Activated CD8-positive, alpha-beta memory T cell treated with anti-CD3 and anti-CD28 coated beads for 36 hours (primary cell): ENCODE data around the gene RNF31. TPM values are rescaled to one million over a fixed set of nuclear protein-coding genes. Genes with fewer than 3 reads are reported as not detected.

Source experiments
- total RNA-seq, 2 experiments: library from RNA; stranded (reverse); gene quantifications; one replicate each; pipeline ENCODE4 v1.2.3, GENCODE V29; 2021

The RNF31 gene
- total RNA-seq, 2 experiments from 2014 or later = 75.5 to 80.8 TPM

Other genes with a start within 250 kb of the RNF31 start
- 10 to 100 TPM; 20.8 to 22.5 TPM for gene DHRS4, start 193.7 kb upstream of the RNF31 start, total RNA-seq
- 10 to 100 TPM; 19.8 to 21.6 TPM for gene DHRS4L2, start 158.6 kb upstream of the RNF31 start, total RNA-seq
- 1 to 10 TPM; 1.2 to 1.5 TPM for gene CARMIL3, start 95.5 kb upstream of the RNF31 start, total RNA-seq
- gene CPNE6, start 75.9 kb upstream of the RNF31 start, total RNA-seq = not detected
- gene PCK2, start 53.2 kb upstream of the RNF31 start, total RNA-seq = 100 to 1,000 TPM; 118 to 125 TPM
- 10 to 100 TPM; 60.3 to 69.1 TPM for gene DCAF11, start 32.7 kb upstream of the RNF31 start, total RNA-seq
- 1 to 10 TPM; 1.1 to 1.7 TPM for gene NRL, start 32.5 kb upstream of the RNF31 start, total RNA-seq
- gene FITM1, start 16.8 kb upstream of the RNF31 start, total RNA-seq = under 1 TPM; 0.31 to 0.46 TPM
- 100 to 1,000 TPM; 334 to 335 TPM for gene PSME1, start 11.3 kb upstream of the RNF31 start, total RNA-seq
- 10 to 100 TPM; 38.5 to 38.9 TPM for gene EMC9, start 5.9 kb upstream of the RNF31 start, total RNA-seq
- 100 to 1,000 TPM; 381 to 388 TPM for gene PSME2, start 888 bp upstream of the RNF31 start, total RNA-seq
- gene IRF9, start 13.8 kb downstream of the RNF31 start, total RNA-seq = 10 to 100 TPM; 52.4 to 54.5 TPM
- 10 to 100 TPM; 27.5 to 31.3 TPM for gene REC8, start 24.6 kb downstream of the RNF31 start, total RNA-seq
- gene IPO4, start 41.3 kb downstream of the RNF31 start, total RNA-seq = 100 to 1,000 TPM; 166 to 168 TPM
- 10 to 100 TPM; 30.6 to 30.7 TPM for gene TM9SF1, start 47.9 kb downstream of the RNF31 start, total RNA-seq
- under 1 TPM; 0.27 TPM for gene TSSK4, start 58.2 kb downstream of the RNF31 start, total RNA-seq
- 10 to 100 TPM; 73.7 to 75.8 TPM for gene CHMP4A, start 66.0 kb downstream of the RNF31 start, total RNA-seq
- 10 to 100 TPM; 14.9 to 17.4 TPM for gene MDP1, start 68.6 kb downstream of the RNF31 start, total RNA-seq
- gene NEDD8, start 84.9 kb downstream of the RNF31 start, total RNA-seq = 100 to 1,000 TPM; 220 to 231 TPM
- 10 to 100 TPM; 39.9 to 45.7 TPM for gene GMPR2, start 85.4 kb downstream of the RNF31 start, total RNA-seq
- gene TINF2, start 95.1 kb downstream of the RNF31 start, total RNA-seq = 10 to 100 TPM; 82.1 to 93.1 TPM
- gene TGM1, start 115.7 kb downstream of the RNF31 start, total RNA-seq = 1 to 10 TPM; 2.6 to 3.2 TPM
- gene RABGGTA, start 124.1 kb downstream of the RNF31 start, total RNA-seq = 10 to 100 TPM; 33.0 to 37.9 TPM
- gene DHRS1, start 152.3 kb downstream of the RNF31 start, total RNA-seq = 1 to 10 TPM; 7.8 to 9.0 TPM
- 10 to 100 TPM; 46.1 to 49.3 TPM for gene NOP9, start 152.4 kb downstream of the RNF31 start, total RNA-seq
- 10 to 100 TPM; 14.2 to 14.4 TPM for gene CIDEB, start 160.5 kb downstream of the RNF31 start, total RNA-seq
- 10 to 100 TPM in 1 of 2 experiments, 1 to 10 TPM in 1; 9.3 to 10.4 TPM for gene LTB4R2, start 162.6 kb downstream of the RNF31 start, total RNA-seq
- 10 to 100 TPM; 12.5 to 13.7 TPM for gene LTB4R, start 164.0 kb downstream of the RNF31 start, total RNA-seq
- gene ADCY4, start 187.6 kb downstream of the RNF31 start, total RNA-seq = 1 to 10 TPM in 1 of 2 experiments, under 1 TPM in 1; 0.78 to 1.3 TPM
- gene RIPK3, start 192.5 kb downstream of the RNF31 start, total RNA-seq = 1 to 10 TPM; 8.2 to 9.7 TPM
- under 1 TPM; 0.78 to 0.93 TPM for gene NFATC4, start 220.7 kb downstream of the RNF31 start, total RNA-seq